KOPT-K1 (cell line): ENCODE results near the gene P2RY6.
"Not testable (repeated sequence)": the region's sequence is repeated elsewhere in the genome, so short reads cannot be mapped to it uniquely, and the experiment has no call there.

Experiments used
- H3K27ac ChIP-seq: fragments of 200-600 bp; sonication (generic); 2 replicates; pipeline ENCODE4 v1.5.1; 2016; ENCODE audit warnings: antibody characterized with exemption, mild to moderate bottlenecking, low read depth, low read length; ENCODE audit not compliant: poor library complexity, severe bottlenecking
- H3K36me3 ChIP-seq: fragments of 200-600 bp; sonication (generic); 2 replicates; pipeline ENCODE4 v1.5.1; 2017; ENCODE audit warnings: antibody characterized with exemption, mild to moderate bottlenecking, low read length, moderate library complexity; ENCODE audit not compliant: insufficient read depth
- H3K9me3 ChIP-seq: fragments of 200-600 bp; sonication (generic); 2 replicates; pipeline ENCODE4 v1.5.1; 2017; ENCODE audit warnings: antibody characterized with exemption, low read length, mild to moderate bottlenecking; ENCODE audit not compliant: insufficient read depth, poor library complexity, severe bottlenecking

Gene P2RY6, protein sequence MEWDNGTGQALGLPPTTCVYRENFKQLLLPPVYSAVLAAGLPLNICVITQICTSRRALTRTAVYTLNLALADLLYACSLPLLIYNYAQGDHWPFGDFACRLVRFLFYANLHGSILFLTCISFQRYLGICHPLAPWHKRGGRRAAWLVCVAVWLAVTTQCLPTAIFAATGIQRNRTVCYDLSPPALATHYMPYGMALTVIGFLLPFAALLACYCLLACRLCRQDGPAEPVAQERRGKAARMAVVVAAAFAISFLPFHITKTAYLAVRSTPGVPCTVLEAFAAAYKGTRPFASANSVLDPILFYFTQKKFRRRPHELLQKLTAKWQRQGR

DNA sequence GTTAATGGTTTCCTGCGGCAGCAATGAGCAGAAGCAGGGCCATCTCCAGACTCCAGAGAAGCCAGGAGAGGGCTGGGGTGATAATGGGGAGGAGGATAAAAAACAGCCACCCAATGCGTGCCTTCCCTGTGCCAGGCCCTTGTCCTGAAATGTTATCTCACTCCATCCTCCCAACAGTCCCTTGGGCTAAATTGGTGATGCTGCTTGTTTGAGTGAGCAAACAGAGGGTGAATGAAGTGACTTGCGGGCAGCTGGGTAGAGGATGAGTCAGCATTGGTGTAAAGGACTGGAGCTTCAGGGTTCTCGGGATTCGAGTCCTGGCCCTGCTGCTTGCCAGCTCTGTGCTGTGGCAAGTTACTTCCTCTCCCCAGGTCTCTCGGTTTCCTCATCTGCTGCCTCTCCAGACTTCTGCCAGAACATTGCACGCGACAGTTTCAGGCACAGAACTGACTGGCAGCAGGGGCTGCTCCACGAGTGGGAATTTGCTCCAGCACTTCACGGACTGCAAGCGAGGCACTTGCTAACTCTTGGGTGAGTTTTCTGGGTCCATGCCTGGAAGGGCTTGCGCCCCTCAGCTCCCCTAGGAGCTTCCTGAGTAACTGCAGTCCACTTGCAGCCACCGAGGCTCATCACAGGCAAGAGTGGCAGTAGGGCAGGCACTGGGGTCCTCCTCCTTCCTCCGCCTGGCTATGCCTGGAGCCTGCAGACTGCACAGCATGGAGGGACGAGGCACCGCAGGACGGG is at the start of gene P2RY6:
Gene P2RY6 (plus strand): TSS at position 403 of the 744 bp plus-strand sequence. CDS start 24,181 bp downstream, outside the sequence.
- Histone ChIP-seq H3K9me3 (no peaks in the 10 kb centered on the region), H3K36me3 (no peaks in the 10 kb centered on the region), H3K27ac (no peak within 1 kb of the TSS)

DNA sequence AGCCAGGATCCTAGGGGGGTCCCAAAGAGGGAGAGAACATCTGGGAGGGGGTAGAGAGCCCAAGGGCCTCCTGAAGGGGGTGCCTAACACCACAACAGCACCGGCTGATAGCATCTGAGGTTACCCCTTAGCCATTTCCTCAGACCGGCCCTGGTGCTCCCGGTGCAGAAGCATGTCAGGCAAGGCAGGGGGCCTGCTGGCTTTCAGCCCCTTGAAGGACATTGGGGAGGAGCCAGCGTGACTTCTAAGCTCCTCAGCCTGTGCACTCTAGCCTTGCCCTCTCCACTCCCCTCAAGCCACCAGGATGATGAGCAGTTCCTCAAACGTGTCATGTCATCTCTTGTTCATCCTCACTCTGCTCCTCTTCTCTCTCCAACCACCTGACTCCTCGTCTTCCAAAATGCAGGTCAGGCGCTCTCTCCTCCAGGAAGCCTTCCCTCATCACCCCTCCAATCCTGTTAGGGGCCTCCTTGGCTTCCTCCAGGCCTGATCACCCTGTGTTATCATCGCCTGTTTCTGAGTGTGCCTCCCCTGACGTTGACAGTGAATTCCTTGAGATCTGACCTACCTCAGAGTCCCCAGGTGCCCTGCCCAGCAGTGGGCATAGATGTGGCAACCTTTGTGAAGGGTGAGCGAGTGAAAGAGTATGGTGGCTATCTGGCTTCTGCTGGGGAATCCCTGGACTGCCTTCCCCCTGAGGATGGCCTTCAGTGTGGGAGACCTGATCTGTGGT is 48.0 kb upstream of the P2RY6 start:
- no peaks in the 10 kb centered on the region for H3K9me3 ChIP-seq
- H3K27ac ChIP-seq, result no peak overlapping the region
- no peaks in the 10 kb centered on the region for H3K36me3 ChIP-seq

- no peaks in the 10 kb centered on the region for H3K36me3 ChIP-seq
- no peak overlapping the region for H3K27ac ChIP-seq
- H3K9me3 ChIP-seq, result no peaks in the 10 kb centered on the region
Observed at GRCh38 chr11:73225001-73225686, 47.0 kb upstream of the P2RY6 start.

- Histone ChIP-seq H3K27ac (no peak overlapping the region), H3K9me3 (no peaks in the 10 kb centered on the region), H3K36me3 (no peaks in the 10 kb centered on the region)
Observed at GRCh38 chr11:73225851-73226250, 46.3 kb upstream of the P2RY6 start.

- no peak overlapping the region for H3K27ac ChIP-seq
- no peaks in the 10 kb centered on the region for H3K9me3 ChIP-seq
- no peaks in the 10 kb centered on the region for H3K36me3 ChIP-seq
Observed at GRCh38 chr11:73226297-73227006, 45.7 kb upstream of the P2RY6 start.

DNA sequence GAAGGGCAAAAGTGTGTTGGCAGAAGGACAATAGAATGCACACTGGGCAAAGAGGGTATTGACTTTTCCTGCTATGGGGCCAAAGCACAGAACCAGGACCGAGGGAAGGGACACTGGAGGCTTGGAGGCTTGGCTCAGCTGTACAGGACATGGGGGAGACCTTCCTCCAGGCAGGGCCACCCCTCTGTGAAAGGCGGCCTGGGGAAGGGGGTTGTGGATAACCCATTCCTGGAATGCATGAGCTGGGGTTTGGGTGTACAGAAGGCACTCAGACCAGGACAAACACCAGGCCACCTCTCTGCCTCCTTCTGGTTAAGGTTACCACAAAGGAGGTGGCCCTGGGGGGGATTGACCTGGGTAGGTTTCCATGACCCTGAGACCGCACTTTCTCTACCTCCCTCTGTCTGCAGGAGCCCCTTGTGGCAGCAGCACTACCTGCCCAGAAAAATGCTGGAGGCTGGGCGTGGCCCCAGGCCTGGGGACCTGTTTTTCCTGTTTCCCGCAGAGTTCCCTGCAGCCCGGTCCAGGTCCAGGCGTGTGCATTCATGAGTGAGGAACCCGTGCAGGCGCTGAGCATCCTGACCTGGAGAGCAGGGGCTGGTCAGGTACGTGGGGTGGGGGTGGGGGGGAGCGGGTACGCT is 44.4 kb upstream of the P2RY6 start:
- Histone ChIP-seq H3K27ac (no peak overlapping the region), H3K9me3 (no peaks in the 10 kb centered on the region), H3K36me3 (no peaks in the 10 kb centered on the region)

GRCh38 chr11:73228268-73229134 is 43.6 kb upstream of the P2RY6 start:
- H3K27ac ChIP-seq, result no peak overlapping the region
- H3K36me3 ChIP-seq, result no peaks in the 10 kb centered on the region
- H3K9me3 ChIP-seq, result no peaks in the 10 kb centered on the region

- Histone ChIP-seq H3K27ac (no peak overlapping the region), H3K9me3 (no peaks in the 10 kb centered on the region), H3K36me3 (no peaks in the 10 kb centered on the region)
Observed at GRCh38 chr11:73229321-73229895, 42.7 kb upstream of the P2RY6 start.

DNA sequence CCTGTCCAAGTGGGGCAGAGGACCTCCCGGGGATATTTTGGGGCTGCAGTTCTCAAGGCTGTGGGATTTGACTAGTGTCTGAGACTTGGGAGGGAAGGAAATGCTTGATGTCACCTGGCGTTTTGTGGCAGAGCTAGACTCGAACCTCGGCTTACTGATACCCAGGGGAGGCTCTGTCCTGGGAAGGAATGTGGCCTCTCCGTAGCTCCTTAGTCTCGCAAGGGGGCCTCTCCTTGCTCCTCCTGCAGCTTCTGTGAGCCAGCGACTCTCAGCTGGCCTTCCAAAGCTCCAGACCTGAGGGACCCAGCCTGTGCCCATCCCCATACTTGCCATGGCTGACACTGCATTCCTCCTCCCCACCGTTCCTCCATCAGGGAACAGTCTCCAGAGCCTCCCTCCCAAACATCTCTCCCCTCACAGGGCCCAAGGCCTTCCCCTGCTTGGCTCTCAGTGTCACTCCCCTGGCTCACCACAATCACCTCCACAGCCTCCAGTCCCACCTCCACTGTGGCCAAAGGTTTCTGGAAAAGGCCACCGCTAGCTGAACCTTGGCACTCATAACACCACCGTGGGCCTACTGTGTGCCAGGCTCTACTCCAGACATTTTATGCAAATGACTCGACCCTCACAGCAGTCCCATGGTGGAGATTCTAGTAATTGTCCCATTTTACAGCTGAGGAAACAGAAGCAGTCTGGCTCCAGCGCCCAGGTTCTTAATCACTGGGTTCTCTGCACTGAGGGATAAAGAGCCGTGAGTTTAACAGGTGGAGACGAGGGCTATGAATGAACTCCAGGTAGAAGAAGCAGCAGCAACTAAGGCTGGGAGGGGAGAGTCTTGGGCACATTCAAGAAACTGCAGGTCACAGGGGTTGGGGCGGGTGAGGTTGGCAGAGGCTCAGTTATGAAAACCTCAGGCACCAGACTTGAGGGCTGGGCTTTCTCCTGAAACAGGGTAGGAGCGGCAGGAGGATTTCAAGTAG is 42.0 kb upstream of the P2RY6 start:
- Histone ChIP-seq H3K9me3 (no peaks in the 10 kb centered on the region), H3K36me3 (no peaks in the 10 kb centered on the region), H3K27ac (no peak overlapping the region)

DNA sequence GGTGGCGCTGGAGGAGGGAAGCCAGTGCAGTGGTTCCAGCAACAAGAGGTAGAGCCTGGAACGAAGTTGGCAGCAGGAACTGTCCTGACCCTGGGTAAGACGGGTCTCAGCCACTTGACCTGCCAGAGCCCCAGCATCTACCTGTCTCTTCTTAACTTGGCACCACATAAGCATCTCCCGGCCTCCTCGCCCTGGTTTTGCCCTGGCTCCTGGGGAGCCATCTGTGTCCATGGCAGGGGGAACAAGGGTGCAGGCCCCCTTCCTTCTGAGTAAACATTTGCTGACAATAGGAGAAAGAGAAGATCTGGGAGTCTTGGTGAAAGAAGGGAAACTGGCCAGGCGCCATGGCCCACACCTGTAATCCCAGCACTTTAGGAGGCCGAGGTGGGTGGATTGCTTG is 41.2 kb upstream of the P2RY6 start:
- no peaks in the 10 kb centered on the region for H3K36me3 ChIP-seq
- no peaks in the 10 kb centered on the region for H3K9me3 ChIP-seq
- H3K27ac ChIP-seq, result no peak overlapping the region

DNA sequence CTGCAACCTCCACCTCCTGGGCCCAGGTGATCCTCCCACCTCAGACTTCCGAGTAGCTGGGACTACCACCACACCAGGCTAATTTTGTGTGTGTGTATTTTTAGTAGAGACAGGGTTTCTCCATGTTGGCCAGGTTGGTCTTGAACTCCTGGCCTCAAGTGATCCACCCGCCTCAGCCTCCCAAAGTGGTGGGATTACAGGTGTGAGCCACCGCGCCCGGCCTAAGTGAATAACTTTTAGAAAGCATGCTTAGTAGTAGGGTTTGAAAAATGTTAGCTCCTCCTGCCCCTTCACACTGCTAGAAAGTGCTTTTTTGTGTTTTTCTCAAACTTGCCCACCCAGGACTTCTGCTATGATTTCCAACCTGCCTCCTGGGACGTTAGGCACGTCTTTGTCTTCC is 39.7 kb upstream of the P2RY6 start:
- not testable (repeated sequence) for H3K36me3 ChIP-seq, H3K9me3 ChIP-seq, H3K27ac ChIP-seq

GRCh38 chr11:73233211-73233610 is 38.9 kb upstream of the P2RY6 start:
- H3K36me3 ChIP-seq, result no peaks in the 10 kb centered on the region
- H3K9me3 ChIP-seq, result no peaks in the 10 kb centered on the region
- no peak overlapping the region for H3K27ac ChIP-seq
